Measurements from ENCODE around the gene EGR2.

The EGR2 gene

DNA sequence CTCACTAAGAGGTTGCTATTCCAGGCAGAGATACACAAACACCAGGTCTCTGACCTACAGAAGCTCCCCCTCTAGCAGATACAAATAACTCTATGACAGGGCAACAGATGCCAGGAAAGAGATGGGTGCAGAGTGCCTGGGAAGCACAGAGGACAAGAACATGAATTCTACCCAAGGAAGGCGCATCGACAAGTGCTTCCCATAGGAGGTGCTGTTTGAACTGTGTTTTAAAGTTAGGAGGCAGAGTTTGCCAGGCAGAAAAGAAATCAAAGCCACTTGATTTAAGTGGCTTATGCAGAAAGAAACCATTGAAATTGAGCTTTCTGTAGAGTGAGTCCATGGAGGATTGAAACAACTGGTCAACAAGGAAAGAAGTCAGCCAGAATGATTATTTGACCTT, 35.3 kb upstream of the EGR2 start:
- Histone ChIP-seq H2BK15ac (ENCODE audit: low read length) (no peak overlapping the region), H2AK5ac (ENCODE audit: low read depth, low read length) (no peak overlapping the region), H3K36me3 (replicated peaks in 1 of 2; ENCODE audit: control insufficient read depth in 2 of 2, insufficient read depth in 2 of 2, low read length in 2 of 2) (no peaks in the 10 kb centered on the region), H3K79me1 (ENCODE audit: low read depth, low read length) (no peaks in the 10 kb centered on the region), H3K27ac (replicated peaks; ENCODE audit: low read length) (no peak overlapping the region), H3K14ac (ENCODE audit: low read length) (no peak overlapping the region), H4K8ac (ENCODE audit: low read depth, low read length) (no peak overlapping the region), H2BK12ac (ENCODE audit: low read length) (no peak overlapping the region), H3K4me3 (ENCODE audit: low read length in 2 of 2) (no peak overlapping the region), H2BK5ac (ENCODE audit: low read length) (no peak overlapping the region), H3K23ac (ENCODE audit: low read depth, low read length, poor library complexity) (no peak overlapping the region), H3K4me2 (ENCODE audit: insufficient read depth, low read length, poor library complexity, severe bottlenecking) (no peak overlapping the region), H3K4me1 (ENCODE audit: control insufficient read depth in 2 of 2, insufficient read depth in 1 of 2, low read depth in 1 of 2, low read length in 2 of 2) (no peaks in the 10 kb centered on the region), H2AFZ (ENCODE audit: low read length) (no peak overlapping the region), H3K9me3 (replicated peaks in 1 of 2; ENCODE audit: control insufficient read depth in 2 of 2, insufficient read depth in 1 of 2, low read depth in 1 of 2, low read length in 2 of 2) (no peaks in the 10 kb centered on the region), H3K18ac (ENCODE audit: low read length) (no peak overlapping the region), H3K9ac (ENCODE audit: low read depth, low read length, poor library complexity) (no peak overlapping the region), H3K27me3 (ENCODE audit: control insufficient read depth in 3 of 3, insufficient read depth in 3 of 3, low read depth in 1 of 3, low read length in 3 of 3) (no peaks in the 10 kb centered on the region), H4K91ac (ENCODE audit: low read depth, low read length, poor library complexity) (no peak overlapping the region), H3K4ac (ENCODE audit: low read length) (no peak overlapping the region), H2BK120ac (ENCODE audit: low read depth, low read length) (no peak overlapping the region)
- WGBS, 2 donors (ENCODE audit: extremely low coverage in 2 of 2, insufficient read length in 2 of 2, insufficient replicate concordance in 1 of 2), result no CpG with 5 or more reads among the region's 2 CpGs
- DNase-seq (ENCODE audit: low spot score), result no peak

- Histone ChIP-seq H3K4me3 (ENCODE audit: low read length in 2 of 2) (no peak overlapping the region), H3K4me1 (ENCODE audit: control insufficient read depth in 2 of 2, insufficient read depth in 1 of 2, low read depth in 1 of 2, low read length in 2 of 2) (no peaks in the 10 kb centered on the region), H3K27me3 (ENCODE audit: control insufficient read depth in 3 of 3, insufficient read depth in 3 of 3, low read depth in 1 of 3, low read length in 3 of 3) (no peaks in the 10 kb centered on the region), H3K18ac (ENCODE audit: low read length) (no peak overlapping the region), H4K8ac (ENCODE audit: low read depth, low read length) (no peak overlapping the region), H3K4ac (ENCODE audit: low read length) (no peak overlapping the region), H3K79me1 (ENCODE audit: low read depth, low read length) (no peaks in the 10 kb centered on the region), H2AFZ (ENCODE audit: low read length) (no peak overlapping the region), H2BK5ac (ENCODE audit: low read length) (no peak overlapping the region), H2BK15ac (ENCODE audit: low read length) (no peak overlapping the region), H3K4me2 (ENCODE audit: insufficient read depth, low read length, poor library complexity, severe bottlenecking) (no peak overlapping the region), H3K14ac (ENCODE audit: low read length) (no peak overlapping the region), H3K36me3 (replicated peaks in 1 of 2; ENCODE audit: control insufficient read depth in 2 of 2, insufficient read depth in 2 of 2, low read length in 2 of 2) (no peaks in the 10 kb centered on the region), H2AK5ac (ENCODE audit: low read depth, low read length) (no peak overlapping the region), H3K9ac (ENCODE audit: low read depth, low read length, poor library complexity) (no peak overlapping the region), H4K91ac (ENCODE audit: low read depth, low read length, poor library complexity) (no peak overlapping the region), H3K27ac (replicated peaks; ENCODE audit: low read length) (no peak overlapping the region), H3K9me3 (replicated peaks in 1 of 2; ENCODE audit: control insufficient read depth in 2 of 2, insufficient read depth in 1 of 2, low read depth in 1 of 2, low read length in 2 of 2) (no peaks in the 10 kb centered on the region), H2BK12ac (ENCODE audit: low read length) (no peak overlapping the region), H3K23ac (ENCODE audit: low read depth, low read length, poor library complexity) (no peak overlapping the region), H2BK120ac (ENCODE audit: low read depth, low read length) (no peak overlapping the region)
- no CpG with 5 or more reads among the region's 3 CpGs for WGBS, 2 donors (ENCODE audit: extremely low coverage in 2 of 2, insufficient read length in 2 of 2, insufficient replicate concordance in 1 of 2)
- no peak for DNase-seq (ENCODE audit: low spot score)
Observed at GRCh38 chr10:62850646-62851045, 34.5 kb upstream of the EGR2 start.

DNA sequence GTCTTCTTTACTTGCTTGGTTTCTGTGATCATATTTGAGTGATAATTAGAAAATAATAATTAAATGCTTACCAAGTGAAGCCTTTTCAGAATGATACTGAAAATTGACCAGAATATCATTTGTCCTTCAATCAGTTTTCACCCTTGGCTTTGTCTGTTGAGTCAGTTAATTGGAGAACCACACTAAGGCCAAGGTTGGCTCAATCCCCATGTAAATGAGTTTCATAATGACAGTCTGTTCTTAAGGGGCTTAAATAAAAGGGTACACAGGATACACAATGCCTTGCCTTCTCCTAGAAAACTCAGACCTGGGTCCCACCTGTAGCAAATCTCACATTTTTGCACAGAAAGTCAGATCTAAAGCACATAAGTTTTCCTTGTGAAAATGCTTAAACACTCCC, 31.3 kb upstream of the EGR2 start:
- Histone ChIP-seq H3K4ac (ENCODE audit: low read length) (no peak overlapping the region), H3K9me3 (replicated peaks in 1 of 2; ENCODE audit: control insufficient read depth in 2 of 2, insufficient read depth in 1 of 2, low read depth in 1 of 2, low read length in 2 of 2) (no peaks in the 10 kb centered on the region), H2AK5ac (ENCODE audit: low read depth, low read length) (no peak overlapping the region), H3K23ac (ENCODE audit: low read depth, low read length, poor library complexity) (no peak overlapping the region), H3K18ac (ENCODE audit: low read length) (no peak overlapping the region), H3K9ac (ENCODE audit: low read depth, low read length, poor library complexity) (no peak overlapping the region), H2BK120ac (ENCODE audit: low read depth, low read length) (no peak overlapping the region), H3K27ac (replicated peaks; ENCODE audit: low read length) (no peak overlapping the region), H3K4me3 (ENCODE audit: low read length in 2 of 2) (no peak overlapping the region), H3K79me1 (ENCODE audit: low read depth, low read length) (no peaks in the 10 kb centered on the region), H3K14ac (ENCODE audit: low read length) (no peak overlapping the region), H4K91ac (ENCODE audit: low read depth, low read length, poor library complexity) (no peak overlapping the region), H4K8ac (ENCODE audit: low read depth, low read length) (no peak overlapping the region), H2BK15ac (ENCODE audit: low read length) (no peak overlapping the region), H3K36me3 (replicated peaks in 1 of 2; ENCODE audit: control insufficient read depth in 2 of 2, insufficient read depth in 2 of 2, low read length in 2 of 2) (no peaks in the 10 kb centered on the region), H3K4me2 (ENCODE audit: insufficient read depth, low read length, poor library complexity, severe bottlenecking) (no peak overlapping the region), H3K27me3 (ENCODE audit: control insufficient read depth in 3 of 3, insufficient read depth in 3 of 3, low read depth in 1 of 3, low read length in 3 of 3) (no peaks in the 10 kb centered on the region), H2BK12ac (ENCODE audit: low read length) (no peak overlapping the region), H2BK5ac (ENCODE audit: low read length) (no peak overlapping the region), H2AFZ (ENCODE audit: low read length) (no peak overlapping the region), H3K4me1 (ENCODE audit: control insufficient read depth in 2 of 2, insufficient read depth in 1 of 2, low read depth in 1 of 2, low read length in 2 of 2) (no peaks in the 10 kb centered on the region)
- DNase-seq (ENCODE audit: low spot score), result no peak

DNA sequence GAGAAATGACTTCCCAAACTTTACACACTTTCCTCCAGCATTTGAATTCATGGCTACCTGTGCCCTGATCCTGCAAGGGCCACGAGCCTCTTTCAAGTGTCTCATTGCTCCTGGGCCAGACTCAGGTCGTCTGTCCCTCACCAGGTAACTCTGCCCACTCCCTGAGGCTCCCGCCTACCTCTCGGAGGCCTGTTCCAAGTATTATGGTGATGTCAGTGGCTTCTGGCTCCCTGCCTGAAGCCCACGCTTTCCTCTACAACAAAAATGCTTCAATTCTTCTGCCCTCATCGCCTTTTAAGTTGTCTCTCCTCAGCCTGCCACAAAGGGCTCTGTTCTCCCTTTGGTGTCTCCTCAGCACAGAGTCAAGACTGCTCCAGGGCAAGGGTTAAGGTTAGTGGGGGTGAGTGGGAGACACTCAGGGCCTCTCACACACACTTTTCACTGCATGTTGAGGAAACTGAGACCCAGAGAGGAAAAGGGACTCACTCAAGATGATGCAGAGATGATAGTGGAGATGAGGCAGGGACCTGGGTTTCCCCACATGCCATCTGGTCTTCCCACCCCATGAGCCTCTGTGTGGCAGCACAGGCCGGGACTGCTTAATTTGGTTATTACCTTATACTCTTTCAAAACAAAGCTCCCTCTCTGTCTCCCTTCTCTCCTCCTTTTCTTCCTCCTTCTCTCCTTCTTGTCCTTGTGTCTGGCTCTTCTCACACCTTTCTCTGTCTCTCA, 28.3 kb upstream of the EGR2 start:
- Histone ChIP-seq H3K4me2 (ENCODE audit: insufficient read depth, low read length, poor library complexity, severe bottlenecking) (no peak overlapping the region), H4K91ac (ENCODE audit: low read depth, low read length, poor library complexity) (no peak overlapping the region), H3K18ac (ENCODE audit: low read length) (no peak overlapping the region), H2BK12ac (ENCODE audit: low read length) (no peak overlapping the region), H2AK5ac (ENCODE audit: low read depth, low read length) (no peak overlapping the region), H4K8ac (ENCODE audit: low read depth, low read length) (no peak overlapping the region), H3K23ac (ENCODE audit: low read depth, low read length, poor library complexity) (no peak overlapping the region), H3K4me3 (ENCODE audit: low read length in 2 of 2) (no peak overlapping the region), H3K27ac (replicated peaks; ENCODE audit: low read length) (no peak overlapping the region), H2AFZ (ENCODE audit: low read length) (no peak overlapping the region), H3K36me3 (replicated peaks in 1 of 2; ENCODE audit: control insufficient read depth in 2 of 2, insufficient read depth in 2 of 2, low read length in 2 of 2) (no peaks in the 10 kb centered on the region), H2BK15ac (ENCODE audit: low read length) (no peak overlapping the region), H3K4me1 (ENCODE audit: control insufficient read depth in 2 of 2, insufficient read depth in 1 of 2, low read depth in 1 of 2, low read length in 2 of 2) (no peaks in the 10 kb centered on the region), H2BK5ac (ENCODE audit: low read length) (no peak overlapping the region), H3K4ac (ENCODE audit: low read length) (no peak overlapping the region), H3K9ac (ENCODE audit: low read depth, low read length, poor library complexity) (no peak overlapping the region), H3K14ac (ENCODE audit: low read length) (no peak overlapping the region), H2BK120ac (ENCODE audit: low read depth, low read length) (no peak overlapping the region), H3K79me1 (ENCODE audit: low read depth, low read length) (no peaks in the 10 kb centered on the region), H3K9me3 (replicated peaks in 1 of 2; ENCODE audit: control insufficient read depth in 2 of 2, insufficient read depth in 1 of 2, low read depth in 1 of 2, low read length in 2 of 2) (no peaks in the 10 kb centered on the region), H3K27me3 (ENCODE audit: control insufficient read depth in 3 of 3, insufficient read depth in 3 of 3, low read depth in 1 of 3, low read length in 3 of 3) (no peaks in the 10 kb centered on the region)
- DNase-seq (ENCODE audit: low spot score), result no peak
- WGBS, 2 donors (ENCODE audit: extremely low coverage in 2 of 2, insufficient read length in 2 of 2, insufficient replicate concordance in 1 of 2), result no CpG with 5 or more reads among the region's 7 CpGs
